Measurements from ENCODE around the gene KCNN3.

Gene KCNN3

DNA sequence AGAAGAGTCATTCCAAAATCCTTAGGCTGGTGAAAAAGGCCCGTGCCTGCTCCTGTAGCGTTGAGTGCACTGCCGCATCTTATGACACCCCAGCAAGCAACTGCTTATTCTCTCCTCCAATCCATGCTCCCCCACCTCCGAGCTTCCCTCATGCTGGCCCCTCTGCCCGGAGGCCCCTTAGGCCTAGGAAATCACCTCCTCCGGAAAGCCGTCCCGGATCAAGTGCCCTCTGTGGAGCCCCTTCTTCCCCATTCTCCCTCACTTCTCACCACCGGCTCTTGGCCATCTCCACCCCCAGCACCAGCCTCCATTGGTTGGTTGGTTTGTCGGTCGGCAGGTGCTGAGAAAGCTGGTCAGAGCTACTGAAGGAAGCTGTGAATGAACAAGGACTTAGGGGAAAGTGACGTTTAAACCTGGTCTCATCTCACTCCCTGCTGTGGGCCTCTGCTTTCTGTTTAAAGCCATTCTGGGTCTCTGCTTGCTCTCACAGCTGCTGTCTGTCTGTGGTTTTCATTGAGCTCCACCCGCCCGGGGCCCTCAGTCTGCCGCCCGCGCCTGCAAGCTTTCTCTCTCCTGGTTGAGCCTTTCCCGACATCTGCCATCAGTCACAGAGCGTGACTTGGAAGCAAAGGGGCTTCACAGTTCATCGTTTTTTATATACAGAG lies 122.2 kb downstream of the KCNN3 start:
- DNase-seq: no peak

DNA sequence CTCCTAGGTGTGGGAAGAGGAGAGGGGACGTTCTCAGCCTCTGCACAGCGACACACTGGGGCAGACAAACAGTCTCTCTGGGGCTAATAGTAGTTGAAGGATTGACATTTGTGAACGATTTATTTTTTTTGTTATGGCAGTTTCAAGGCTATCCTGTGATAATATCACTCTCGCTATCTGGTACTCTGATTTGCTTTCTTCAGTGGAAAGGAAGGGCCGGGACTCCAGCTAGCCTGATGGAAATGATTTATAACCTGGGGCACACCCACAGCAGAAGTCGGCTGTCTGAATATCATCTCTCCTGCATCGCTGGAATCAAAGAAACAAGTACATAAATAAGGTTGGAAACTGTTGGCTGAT lies 122.7 kb downstream of the KCNN3 start:
- no peak for DNase-seq

DNA sequence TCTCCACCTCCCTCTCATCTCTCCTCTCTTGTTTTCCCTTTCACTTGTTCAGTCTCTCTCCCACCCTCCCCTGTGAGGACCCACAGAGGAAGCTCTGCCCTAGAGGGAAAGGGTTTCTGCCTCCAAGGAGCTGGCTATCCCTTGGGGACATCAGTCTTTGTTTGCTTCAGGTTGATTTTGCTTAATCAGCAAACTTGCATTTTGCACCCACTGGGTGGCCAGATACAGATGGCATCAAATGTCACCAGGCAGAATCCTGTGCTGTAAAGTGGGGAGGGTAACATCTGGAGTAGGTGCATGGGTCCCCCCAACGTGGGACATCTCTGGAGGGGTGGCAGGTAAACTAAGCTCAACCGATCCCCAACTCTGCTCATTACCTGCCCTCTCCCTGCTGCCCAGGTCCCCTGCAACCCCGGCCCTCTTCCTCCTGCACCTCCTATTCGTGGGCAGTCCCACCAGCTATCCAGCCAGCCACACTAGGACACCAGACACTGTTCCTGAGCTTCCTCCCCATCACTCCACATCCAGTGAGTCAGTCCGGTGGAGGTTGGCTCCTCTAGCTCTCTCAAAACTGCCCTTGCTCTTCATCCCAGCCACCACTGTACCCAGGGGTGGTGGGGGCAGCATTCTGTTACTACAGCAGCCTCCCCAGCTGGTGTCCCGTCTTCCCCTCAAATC lies 123.3 kb downstream of the KCNN3 start:
- no peak for DNase-seq

DNA sequence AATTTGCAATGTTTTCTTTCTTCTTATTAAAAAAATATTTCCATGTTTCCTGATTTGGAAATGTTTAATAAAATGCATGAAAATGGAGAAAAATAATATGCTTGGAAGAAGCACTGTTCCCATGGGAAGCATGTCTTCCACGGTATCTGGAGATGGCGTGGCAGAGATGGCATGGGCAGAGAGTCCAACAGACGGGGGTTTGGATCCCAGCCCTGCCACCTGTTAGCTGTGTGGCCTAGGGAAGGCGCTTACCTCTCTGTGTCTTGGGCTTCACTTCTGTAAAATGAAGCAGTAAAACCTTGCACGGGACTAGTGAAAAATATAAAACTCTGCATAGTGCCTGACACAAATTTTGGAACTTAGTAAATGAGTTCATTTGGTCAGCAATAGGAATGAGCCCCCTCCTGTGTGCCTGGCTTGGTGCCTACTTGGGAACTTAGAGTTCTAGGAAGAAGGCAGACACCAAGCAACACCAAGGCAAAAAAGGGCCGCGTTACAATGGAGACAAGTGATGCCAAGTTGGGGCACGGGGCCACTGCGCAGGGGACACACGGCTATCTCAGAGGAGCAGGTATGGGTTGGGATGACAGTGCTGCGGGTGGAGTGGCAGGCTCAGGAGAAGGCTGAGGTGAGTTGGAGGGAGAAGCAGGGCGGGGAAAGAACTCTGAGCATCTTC lies 124.2 kb downstream of the KCNN3 start:
- DNase-seq: no peak

DNA sequence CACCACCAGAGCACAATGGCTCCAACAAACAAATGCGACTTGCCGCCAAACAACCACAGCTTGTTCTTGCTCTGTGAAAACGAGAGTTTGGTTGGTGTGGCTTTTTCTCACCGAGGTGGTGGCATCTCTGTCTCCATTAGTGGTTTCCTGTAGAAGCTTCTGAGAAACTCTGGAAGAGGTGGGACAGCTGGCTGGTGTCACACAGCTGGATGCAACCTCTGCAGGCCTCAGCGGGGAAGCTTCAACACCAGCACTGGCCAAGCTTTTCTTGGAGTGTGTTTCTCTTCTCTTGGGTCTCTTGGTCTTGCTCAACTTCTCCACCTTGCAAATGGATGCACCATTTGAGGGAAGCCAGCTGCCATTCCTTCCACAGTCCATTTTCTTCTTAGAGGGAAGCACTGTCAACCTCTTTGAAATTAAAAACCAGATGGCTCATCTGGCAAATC lies 124.8 kb downstream of the KCNN3 start:
- DNase-seq: no peak

DNA sequence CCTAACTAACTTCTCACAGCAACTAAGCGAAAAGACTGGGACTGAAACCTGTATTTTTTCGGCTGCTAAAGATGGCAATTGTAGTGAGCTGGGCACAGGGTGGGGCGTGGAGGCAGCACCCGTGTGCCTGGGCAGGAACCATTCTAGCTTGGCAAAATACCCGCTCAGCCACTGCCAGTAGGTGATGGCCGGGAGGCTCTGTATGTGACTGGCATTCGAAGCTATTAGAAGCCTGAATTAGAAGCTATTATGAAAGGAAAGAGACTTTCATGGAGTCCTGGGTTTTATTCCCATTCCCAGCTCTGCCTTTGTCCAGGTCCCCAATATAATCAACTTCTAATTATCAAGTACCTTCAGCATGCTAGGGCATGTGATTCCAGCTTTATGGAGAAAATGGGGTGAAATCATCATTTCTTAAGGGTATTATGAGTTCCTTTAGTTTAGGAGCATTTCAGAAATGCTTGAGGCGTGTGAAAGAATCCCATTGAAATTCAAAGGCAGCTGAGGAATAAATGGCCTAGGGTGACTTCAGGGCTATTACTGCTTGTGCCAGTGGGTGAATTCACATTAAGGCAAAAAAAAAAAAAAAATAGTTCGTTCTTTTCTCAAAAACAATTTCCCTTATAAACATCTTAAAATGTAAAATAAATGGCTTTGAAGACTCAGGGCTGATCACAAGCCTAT lies 125.6 kb downstream of the KCNN3 start:
- DNase-seq: no peak

DNA sequence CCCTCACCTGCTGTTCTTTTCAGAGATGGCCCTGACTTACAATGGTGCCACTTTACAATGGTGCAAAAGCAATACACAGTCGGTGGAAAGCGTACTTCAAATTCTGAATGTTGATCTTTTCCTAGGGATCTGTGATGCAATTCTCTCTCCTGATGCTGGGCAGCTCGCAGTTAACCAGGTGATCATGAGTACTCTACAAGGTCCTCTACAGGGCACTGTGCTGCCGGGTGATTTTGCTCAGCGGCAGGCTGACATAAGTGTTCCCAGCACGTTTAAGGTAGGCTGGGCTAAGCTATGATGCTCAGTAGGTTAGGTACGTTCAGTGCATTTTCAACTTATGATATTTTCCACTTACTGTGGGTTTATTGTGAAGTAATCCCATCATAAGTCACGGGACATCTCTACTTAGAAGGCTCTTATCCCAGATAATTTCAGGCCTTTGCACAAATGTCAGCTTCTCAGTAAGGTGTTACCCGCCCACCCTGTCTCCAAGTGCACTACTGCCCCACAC lies 126.5 kb downstream of the KCNN3 start:
- no peak for DNase-seq

DNA sequence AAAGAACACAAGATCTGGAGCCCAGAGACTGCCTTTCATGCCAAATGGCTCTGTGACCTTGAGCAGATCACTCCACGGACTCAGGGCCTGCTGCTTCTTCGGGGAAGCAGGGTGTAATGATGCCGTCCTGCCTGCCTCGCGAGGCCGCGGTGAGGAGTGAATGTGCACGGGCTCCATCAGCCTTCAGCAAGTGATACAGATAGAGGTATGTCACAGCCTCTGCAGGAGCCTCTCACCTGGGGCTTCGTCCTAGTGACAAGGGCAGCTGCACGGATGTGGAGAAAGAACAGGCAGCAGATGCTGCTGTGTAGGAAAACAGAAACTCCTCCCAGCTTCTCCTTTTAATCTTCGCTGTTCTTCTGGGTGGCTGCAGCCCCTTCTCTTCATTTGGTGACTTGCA lies 127.5 kb downstream of the KCNN3 start:
- no peak for DNase-seq

DNA sequence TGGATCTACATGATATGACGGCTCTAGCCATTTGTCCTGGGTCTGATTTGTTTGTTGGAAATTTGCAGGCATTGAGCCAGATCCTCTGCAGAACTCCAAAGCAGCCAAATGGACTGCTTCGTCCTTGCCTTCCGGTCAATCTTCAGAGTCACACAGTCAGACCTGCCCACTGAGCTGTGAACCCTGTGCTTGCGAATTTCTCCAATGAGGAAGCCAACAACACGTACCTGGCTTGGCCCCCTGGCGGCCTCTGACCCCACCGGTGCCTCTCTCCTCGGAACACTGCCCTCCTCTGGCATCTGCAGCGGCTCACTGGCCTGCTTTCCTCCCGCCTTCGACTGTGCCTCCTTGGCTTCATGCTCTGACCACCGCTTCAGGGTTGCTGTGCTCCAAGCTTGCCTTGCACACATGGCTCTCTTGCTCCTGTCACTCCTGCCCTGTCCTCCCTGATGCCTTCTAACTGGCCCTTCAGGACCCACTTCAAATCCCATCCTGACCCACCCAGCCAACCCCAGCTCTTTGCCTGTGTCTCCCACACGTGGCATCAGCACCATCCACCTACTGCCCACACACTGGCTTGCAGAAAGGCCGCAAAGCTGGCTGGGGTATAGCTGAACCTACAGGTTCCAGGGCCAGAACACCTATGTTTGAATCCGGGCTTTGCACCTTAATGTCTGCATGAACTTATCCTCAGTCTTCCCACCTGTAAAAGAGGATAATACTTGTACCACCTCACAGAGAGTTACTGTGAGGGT lies 128.2 kb downstream of the KCNN3 start:
- DNase-seq: no peak

DNA sequence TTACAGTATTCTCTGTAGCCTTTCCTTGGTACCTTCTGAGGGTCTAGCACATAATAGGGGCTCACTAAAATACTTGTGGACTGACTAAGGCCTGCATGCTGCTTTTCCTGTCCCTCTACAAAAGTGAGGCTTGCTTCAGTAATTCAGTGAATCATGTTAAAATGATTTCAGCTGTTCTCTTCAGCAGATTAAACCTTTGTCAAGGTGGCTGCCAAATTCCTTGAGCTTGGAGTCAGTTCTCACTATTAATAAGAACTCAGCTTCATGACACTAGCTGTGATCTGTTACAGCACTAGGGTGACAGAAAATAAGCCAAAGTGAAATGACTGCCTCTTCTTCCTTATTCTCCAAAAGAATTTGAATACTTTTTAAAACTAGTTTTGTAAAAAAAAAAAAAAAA lies 128.8 kb downstream of the KCNN3 start:
- DNase-seq: no peak

DNA sequence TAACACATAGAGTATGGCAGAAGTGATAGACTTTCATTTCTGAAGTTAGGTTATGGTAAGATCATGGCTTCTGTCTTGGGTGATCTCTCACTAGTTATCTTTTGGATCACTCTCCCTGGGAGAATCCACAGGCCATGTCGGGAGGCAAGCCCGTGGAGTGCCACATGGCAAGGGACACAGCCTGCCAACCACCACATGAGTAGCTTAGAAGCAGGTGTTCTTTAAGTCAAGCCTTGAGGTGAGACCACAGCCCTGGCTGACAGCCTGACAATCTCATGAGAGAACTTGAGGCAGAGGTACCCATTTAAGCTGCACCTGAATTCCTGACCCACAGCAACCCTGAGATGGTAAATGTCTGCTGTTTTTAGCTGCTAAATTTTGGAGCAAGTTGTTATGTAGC lies 130.4 kb downstream of the KCNN3 start:
- DNase-seq: no peak

DNA sequence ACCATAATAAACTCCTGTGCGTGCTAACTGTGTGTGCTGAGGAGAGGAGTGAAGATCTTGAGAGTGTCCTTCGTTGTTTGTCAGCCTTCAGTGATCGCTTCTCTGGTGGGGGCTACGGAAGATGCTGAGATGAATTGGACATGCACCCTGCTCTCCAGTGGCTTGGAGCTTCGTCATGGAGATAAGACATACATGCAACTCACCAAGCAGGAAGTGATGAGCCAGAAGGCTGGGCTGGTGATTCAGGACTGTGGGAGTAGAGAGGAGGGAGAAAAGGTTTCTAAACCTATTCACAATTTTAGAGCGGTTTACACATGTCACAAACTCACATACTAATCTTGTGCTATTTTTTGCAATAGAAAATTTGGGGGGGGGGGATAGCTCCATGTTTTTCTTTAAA lies 133.2 kb downstream of the KCNN3 start:
- no peak for DNase-seq

DNA sequence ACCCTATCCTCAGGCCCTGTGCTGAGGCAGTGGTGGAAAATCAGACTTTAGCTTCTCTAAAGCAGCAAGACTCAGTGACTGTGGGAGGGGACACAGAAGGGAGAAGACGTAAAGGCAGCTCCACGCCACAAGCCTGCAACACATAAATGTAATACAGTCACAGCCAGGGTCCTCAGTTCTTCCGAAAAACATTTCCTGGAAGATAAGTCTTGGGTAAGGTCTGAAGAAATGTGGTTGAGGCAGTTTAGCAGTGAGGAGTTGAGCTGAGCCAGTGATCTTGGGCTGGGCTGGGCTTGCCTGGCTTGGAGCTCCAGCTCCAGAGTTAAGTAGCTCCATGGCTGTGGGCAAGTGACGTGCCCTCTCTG lies 134.3 kb downstream of the KCNN3 start:
- no peak for DNase-seq

DNA sequence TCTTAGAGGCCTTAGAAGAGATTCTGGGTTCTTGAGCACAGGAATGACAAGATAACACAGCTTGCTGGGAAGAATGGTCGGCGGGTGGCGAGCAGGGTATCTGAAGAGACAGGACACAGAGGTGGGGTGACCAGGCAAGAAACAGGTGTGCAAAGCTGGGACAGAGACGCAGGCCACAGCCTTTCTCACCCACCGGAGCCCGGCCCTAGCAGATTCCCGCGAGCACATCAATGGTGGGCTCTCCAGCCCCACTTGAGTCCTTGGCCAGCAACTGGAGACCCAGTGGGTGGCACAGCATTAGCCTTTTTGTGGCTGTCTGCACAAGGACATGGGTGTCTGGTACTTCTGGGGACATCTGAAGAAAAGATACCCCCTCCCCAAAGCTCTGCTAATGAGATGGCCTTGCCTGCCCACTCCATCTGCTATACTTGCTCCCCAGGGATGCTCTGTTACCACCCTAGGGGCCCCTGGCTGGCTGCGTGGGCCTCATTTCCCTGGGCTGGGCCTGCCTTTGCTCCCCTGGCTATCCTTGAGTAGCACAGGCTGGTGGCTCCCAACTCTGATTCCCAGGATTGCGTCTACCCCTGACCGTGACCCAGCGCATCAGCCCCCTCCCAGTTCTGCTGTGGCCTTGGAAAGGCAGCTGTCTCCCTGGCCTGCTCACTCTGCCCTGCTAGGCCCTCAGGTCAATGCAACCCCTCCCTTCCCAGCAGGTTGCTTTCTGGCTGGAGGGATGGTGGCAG lies 134.8 kb downstream of the KCNN3 start:
- no peak for DNase-seq

DNA sequence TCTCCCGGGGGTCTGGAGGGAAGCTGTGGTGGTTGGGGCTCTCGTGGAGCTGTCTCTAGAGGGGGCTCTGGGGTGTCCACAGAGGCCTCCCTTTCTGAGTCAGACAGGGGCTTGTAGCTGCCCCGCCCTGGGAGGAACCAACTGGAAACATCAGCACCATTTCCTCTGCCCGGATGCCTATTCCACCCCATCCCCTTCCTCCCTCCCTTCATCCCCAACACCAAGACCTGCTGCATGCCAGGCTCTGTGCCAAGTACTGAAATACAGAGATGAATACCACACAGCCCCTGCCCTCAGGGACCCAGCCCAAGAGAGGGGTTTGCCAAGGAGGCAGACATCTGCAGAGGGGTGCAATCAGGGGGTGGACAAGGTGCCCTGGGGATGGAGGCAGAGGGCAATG lies 136.5 kb downstream of the KCNN3 start:
- DNase-seq: no peak

DNA sequence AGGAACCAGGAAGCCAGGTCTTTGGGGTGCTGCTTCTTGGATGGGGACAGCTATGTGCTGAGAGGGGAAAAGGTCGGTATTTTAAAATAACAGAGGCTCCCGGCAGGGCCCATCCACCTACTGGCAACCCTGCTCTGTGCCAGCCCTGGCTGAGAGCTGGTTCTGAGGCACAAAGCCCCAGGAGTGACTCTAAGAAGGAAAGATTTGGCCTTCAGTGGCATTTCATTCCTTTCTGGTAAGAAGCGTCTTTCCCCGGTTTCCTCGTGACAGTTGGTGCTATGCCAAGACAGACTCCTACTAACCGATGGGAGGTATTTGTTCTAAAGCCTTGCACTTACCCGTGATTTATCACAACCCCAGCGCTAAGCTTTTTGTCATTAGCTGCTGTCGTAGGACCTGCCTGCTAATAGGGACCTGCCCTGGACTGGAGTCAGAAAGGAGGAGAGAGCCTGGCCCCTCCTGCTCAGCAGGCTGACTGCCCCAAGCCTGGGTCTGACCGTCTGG lies 139.0 kb downstream of the KCNN3 start:
- DNase-seq: no peak

DNA sequence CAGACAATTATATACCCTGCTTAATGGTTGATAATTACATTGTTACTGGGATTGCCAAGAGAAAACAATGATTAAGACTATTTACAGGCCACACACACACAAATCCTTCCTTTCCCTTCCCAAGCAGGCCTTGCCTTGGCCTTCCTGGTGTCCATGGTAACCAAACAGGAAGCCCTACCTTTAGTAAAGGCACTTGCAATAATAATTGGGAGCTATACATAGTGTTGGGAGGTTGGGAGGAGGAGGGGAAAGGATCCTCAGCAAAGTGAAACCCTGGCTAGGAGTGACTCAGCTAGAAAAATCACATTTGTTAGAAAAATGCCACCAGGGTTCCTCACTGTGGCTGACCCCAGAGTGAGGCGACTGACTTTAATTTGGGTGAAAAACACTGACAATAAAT lies 139.8 kb downstream of the KCNN3 start:
- no peak for DNase-seq

DNA sequence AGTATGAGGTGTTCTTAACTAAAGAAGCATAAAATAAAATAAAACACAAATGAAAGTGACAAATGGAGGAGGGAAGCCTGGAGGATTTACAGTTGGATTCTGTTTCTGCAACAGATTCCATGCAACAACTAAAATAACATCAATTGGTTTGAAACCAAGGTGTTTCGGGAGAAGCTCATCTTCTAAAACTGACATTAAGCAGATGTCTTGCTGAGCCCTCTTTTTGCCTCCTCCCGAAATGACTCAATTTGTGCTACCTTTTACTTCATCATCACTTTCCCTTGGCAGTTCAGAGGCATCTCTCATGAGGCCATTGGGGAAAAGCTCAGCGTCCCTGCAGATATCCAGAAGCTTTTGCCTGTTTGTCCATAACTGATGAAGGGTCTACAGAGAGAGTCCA lies 140.5 kb downstream of the KCNN3 start:
- DNase-seq: no peak

DNA sequence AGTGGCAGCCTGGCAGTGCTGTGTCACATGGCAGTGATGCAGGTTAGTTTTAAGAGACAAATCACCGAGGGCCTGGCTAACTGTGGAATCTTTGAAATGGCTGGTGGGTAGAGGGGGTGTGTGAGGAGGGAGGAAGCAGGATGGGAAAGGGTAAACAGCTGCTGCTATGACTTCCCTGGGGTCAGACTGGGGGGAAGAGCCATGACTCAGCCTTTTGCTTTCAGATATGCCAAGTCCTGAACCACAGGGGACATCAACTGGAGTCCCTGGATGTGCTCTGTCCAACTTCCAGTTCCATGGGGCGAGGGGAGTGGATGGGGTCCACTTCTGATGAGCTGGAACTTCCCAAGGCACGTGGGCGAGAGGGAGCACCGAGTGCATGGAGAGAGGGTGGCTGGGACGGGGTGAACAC lies 141.0 kb downstream of the KCNN3 start:
- no peak for DNase-seq

DNA sequence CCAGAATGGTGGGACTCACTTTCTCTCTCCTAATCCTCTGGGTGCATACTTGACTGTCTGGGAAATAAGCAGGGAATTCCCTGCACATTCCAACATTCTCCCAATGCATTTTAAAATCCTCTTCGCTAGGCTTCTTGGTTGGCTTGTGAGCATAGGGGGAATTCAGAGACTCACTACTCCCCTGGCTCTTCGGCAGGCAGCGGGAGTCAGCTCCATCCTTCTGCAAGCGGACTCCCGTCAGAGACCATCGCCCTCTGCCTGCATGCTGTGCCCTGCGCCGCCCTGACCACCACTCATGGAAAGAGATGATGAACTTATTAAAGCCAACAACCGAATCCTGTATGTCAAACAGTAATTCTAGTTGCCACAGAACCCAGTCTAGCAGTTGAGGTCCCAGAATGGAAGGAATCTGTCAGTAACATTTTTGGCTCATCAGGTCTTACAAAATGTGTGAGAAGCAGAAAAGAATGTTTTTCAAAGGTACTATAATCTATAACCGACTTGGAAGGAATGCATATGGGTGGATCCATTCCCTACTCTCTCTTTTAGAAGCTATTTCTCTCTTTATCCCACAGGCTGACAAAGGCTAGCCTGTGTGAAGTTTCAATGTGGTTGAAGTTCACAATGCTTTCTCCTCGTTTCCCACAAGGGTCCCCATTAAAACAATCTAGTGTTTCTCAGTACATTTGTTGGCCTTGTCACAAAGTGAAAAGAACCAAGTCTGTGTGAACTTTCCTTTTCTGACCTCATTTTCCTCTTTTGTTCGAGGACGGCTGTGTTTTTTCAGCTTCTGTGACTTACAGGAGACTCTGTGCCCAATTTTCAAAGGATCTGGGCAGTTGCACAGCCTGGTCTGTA lies 143.0 kb downstream of the KCNN3 start:
- DNase-seq: no peak

DNA sequence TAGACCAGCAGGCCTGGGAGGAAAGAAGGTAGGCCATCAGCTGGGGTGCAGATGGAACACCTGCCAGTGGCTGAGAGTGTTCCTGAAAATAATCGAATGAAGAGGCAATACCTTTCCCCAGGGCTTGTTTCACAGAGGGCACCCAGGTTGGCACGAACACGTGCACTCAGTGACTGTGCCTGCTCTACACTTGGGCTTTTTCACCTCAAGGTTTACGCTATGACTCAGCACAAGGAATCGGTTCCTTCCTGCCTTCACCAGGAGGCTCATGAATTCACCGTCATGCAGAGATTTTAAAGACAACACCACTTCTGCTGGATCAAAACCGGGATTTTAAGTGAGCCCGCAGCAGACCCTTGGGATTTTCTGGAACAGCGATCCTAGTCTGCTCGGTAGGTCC lies 143.6 kb downstream of the KCNN3 start:
- DNase-seq: no peak
